ENCODE results near the gene SPRYD3.

SPRYD3 gene

DNA sequence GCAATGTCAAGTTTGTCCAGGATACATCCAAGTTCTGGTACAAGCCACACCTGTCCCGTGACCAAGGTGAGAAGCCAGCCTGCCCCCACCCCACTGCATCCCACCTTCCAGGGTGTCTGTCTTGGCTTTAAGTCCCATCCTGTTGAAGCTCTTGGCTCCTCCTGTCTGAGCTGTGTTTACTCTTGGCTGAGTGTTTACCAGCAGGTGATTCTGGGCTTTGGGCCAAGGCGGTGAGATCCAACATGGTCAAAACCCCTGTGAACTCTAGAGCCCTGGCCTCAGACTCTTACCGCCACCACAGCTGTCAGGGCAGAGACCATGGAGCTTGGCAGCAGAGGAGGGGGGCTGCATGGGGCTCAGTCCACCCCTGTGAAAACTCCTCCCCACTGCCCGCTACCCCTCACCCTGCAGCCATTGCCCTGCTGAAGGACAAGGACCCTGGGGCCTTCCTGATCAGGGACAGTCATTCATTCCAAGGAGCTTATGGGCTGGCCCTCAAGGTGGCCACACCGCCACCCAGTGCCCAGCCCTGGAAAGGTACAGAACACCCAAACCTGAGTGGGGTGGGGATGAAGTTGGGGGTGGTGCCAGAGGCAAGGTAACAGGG lies 17.7 kb downstream of the SPRYD3 start:
- CTCF ChIA-PET: interaction anchor here (0.7 to 2.5 kb wide), 4 partner anchors 8 to 109 kb away, joined by 3 to 18 read pairs (median 5); no protein-coding TSS in a partner anchor

DNA sequence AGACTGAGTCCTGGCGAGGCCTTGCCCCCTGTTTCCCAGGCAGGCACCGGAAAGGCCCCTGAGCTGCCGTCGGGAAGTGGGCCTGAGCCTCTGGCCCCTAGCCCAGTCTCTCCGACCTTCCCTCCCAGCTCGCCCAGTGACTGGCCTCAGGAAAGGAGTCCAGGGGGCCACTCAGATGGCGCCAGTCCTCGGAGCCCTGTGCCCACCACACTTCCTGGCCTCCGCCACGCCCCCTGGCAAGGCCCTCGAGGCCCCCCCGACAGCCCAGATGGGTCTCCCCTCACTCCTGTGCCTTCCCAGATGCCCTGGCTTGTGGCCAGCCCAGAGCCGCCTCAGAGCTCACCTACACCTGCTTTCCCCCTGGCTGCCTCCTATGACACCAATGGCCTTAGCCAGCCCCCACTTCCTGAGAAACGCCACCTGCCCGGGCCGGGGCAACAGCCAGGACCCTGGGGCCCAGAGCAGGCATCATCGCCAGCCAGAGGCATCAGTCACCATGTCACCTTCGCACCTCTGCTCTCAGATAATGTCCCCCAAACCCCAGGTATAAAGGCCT lies 18.4 kb downstream of the SPRYD3 start:
- ChIA-PET POLR2A (ENCODE audit: low non-redundant PET) (no interaction called here), CTCF (interaction anchor here (0.7 to 2.5 kb wide), 5 partner anchors 8 to 109 kb away, joined by 3 to 18 read pairs (median 4); no protein-coding TSS in a partner anchor)
- no peak for DNase-seq (ENCODE audit: low spot score)
- peak overlapping the region; percentile 97 for H3K27ac ChIP-seq
- TF ChIP-seq, protein P1, sequence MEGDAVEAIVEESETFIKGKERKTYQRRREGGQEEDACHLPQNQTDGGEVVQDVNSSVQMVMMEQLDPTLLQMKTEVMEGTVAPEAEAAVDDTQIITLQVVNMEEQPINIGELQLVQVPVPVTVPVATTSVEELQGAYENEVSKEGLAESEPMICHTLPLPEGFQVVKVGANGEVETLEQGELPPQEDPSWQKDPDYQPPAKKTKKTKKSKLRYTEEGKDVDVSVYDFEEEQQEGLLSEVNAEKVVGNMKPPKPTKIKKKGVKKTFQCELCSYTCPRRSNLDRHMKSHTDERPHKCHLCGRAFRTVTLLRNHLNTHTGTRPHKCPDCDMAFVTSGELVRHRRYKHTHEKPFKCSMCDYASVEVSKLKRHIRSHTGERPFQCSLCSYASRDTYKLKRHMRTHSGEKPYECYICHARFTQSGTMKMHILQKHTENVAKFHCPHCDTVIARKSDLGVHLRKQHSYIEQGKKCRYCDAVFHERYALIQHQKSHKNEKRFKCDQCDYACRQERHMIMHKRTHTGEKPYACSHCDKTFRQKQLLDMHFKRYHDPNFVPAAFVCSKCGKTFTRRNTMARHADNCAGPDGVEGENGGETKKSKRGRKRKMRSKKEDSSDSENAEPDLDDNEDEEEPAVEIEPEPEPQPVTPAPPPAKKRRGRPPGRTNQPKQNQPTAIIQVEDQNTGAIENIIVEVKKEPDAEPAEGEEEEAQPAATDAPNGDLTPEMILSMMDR (conservative IDR thresholded peaks at IDR 0.05; ENCODE audit: low read depth): no peak

More for the DNA sequence above, 17.7 kb downstream of the SPRYD3 start:
- H3K27ac ChIP-seq: peak overlapping the region; percentile 97
- POLR2A ChIA-PET (ENCODE audit: low non-redundant PET): interaction anchor here (0.6 kb wide), 1 partner anchor 820 kb away, joined by 3 read pairs; no protein-coding TSS in a partner anchor
- no peak for DNase-seq (ENCODE audit: low spot score)
- TF ChIP-seq, protein P1 (conservative IDR thresholded peaks at IDR 0.05; ENCODE audit: low read depth): no peak; the same call in 1 of the 2 replicates

DNA sequence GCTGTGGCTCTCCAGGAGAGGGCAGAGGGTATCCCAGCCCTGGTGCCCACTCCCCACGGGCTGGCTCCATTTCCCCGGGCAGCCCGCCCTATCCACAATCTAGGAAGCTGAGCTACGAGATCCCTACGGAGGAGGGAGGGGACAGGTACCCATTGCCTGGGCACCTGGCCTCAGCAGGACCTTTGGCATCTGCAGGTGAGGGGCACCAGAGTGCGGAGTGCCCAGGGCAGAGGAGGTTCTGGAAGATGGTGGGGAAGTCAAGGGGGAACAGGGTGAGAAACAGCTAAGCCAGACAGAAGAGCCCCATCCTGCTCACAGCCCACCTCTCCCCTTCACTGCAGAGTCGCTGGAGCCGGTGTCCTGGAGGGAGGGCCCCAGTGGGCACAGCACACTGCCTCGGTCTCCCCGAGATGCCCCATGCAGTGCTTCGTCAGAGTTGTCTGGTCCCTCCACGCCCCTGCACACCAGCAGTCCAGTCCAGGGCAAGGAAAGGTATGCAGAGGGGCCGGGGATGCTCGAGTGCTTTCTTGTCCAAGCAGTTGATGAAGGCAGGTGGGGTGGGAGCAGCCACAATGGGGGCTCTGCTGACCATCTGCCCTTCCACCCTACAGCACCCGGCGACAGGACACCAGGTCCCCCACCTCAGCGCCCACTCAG lies 19.0 kb downstream of the SPRYD3 start:
- no peak for DNase-seq (ENCODE audit: low spot score)
- CTCF ChIA-PET: interaction anchor here (1.0 to 2.5 kb wide), 2 partner anchors 11 to 39 kb away, joined by 3 to 18 read pairs; no protein-coding TSS in a partner anchor

DNA sequence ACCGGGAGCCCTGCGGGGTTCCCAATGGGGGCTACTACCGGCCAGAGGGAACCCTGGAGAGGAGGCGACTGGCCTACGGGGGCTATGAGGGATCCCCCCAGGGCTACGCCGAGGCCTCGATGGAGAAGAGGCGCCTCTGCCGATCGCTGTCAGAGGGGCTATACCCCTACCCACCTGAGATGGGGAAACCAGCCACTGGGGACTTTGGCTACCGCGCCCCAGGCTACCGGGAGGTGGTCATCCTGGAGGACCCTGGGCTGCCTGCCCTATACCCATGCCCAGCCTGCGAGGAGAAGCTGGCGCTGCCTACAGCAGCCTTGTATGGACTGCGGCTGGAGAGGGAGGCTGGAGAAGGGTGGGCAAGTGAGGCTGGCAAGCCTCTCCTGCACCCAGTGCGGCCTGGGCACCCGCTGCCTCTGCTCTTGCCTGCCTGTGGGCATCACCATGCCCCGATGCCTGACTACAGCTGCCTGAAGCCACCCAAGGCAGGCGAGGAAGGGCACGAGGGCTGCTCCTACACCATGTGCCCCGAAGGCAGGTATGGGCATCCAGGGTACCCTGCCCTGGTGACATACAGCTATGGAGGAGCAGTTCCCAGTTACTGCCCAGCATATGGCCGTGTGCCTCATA lies 19.6 kb downstream of the SPRYD3 start:
- ChIA-PET CTCF (interaction anchor here (0.9 kb wide), 1 partner anchor 39 kb away, joined by 3 read pairs; no protein-coding TSS in a partner anchor), POLR2A (ENCODE audit: low non-redundant PET) (no interaction called here)
- H3K27ac ChIP-seq: peak overlapping the region; percentile 97
- DNase-seq (ENCODE audit: low spot score): no peak
- TF ChIP-seq, protein P1 (conservative IDR thresholded peaks at IDR 0.05; ENCODE audit: low read depth): no peak

More for the DNA sequence above, 19.0 kb downstream of the SPRYD3 start:
- peak overlapping the region; percentile 97 for H3K27ac ChIP-seq
- POLR2A ChIA-PET (ENCODE audit: low non-redundant PET): no interaction called here
- TF ChIP-seq, protein P1 (conservative IDR thresholded peaks at IDR 0.05; ENCODE audit: low read depth): no peak

DNA sequence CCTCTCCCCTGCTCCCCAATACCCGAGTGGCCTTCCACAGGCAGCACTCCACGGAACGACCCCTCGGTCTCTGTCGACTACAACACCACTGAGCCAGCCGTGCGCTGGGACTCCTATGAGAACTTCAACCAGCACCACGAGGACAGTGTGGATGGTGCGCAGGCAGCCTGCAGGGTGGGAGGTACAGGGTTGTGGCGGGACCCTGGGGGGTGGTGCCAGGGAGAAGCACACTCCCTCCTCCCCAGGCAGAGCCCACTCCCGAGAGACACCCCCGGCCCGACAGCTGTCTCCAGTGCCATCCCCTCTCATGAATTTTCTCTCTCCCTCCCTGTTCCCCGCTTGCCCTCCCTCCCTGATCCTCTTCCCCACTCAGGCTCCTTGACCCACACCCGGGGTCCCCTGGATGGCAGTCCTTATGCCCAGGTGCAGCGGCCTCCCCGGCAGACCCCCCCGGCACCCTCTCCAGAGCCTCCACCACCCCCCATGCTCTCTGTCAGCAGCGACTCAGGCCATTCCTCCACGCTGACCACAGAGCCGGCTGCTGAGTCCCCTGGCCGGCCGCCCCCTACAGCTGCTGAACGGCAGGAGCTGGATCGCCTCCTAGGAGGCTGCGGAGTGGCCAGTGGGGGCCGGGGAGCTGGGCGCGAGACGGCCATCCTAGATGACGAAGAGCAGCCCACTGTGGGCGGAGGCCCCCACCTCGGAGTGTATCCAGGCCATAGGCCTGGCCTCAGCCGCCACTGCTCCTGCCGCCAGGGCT lies 20.3 kb downstream of the SPRYD3 start:
- DNase-seq (ENCODE audit: low spot score): no peak
- CTCF ChIA-PET: interaction anchor here (0.7 to 0.9 kb wide), 2 partner anchors 40 to 526 kb away, joined by 3 read pairs; no protein-coding TSS in a partner anchor
- TF ChIP-seq, protein P1 (conservative IDR thresholded peaks at IDR 0.05; ENCODE audit: low read depth): no peak

More for the DNA sequence above, 20.3 kb downstream of the SPRYD3 start:
- POLR2A ChIA-PET (ENCODE audit: low non-redundant PET): no interaction called here
- peak overlapping the region; percentile 97 for H3K27ac ChIP-seq
